ENCODE data around the gene ARHGEF7.

ARHGEF7 gene

GRCh38 chr13:111202156-111202621 is 87.1 kb downstream of the ARHGEF7 start:
- ATAC-seq: no peak

GRCh38 chr13:111202745-111203144 is 87.6 kb downstream of the ARHGEF7 start:
- peak; percentile 51 to 71 for ATAC-seq

- ATAC-seq: no peak
Observed at GRCh38 chr13:111203736-111204389, 88.8 kb downstream of the ARHGEF7 start.

GRCh38 chr13:111204438-111205177 is 89.5 kb downstream of the ARHGEF7 start:
- no peak for ATAC-seq

GRCh38 chr13:111206148-111206547 is 91.0 kb downstream of the ARHGEF7 start:
- no peak for ATAC-seq

GRCh38 chr13:111209613-111210012 is 94.5 kb downstream of the ARHGEF7 start:
- ATAC-seq: no peak

- ATAC-seq: no peak
Observed at GRCh38 chr13:111210091-111210490, 95.0 kb downstream of the ARHGEF7 start.

GRCh38 chr13:111210544-111211469 is 95.7 kb downstream of the ARHGEF7 start:
- ATAC-seq: no peak

- ATAC-seq: no peak
Observed at GRCh38 chr13:111211789-111212516, 96.8 kb downstream of the ARHGEF7 start.

GRCh38 chr13:111212517-111212873 is 97.4 kb downstream of the ARHGEF7 start:
- no peak for ATAC-seq

GRCh38 chr13:111213964-111214726 is 99.0 kb downstream of the ARHGEF7 start:
- ATAC-seq: no peak

- no peak for ATAC-seq
Observed at GRCh38 chr13:111215081-111216047, 100.3 kb downstream of the ARHGEF7 start.

- peak; percentile 46 to 56 for ATAC-seq
Observed at GRCh38 chr13:111216166-111216960, 101.3 kb downstream of the ARHGEF7 start.

- no peak for ATAC-seq
Observed at GRCh38 chr13:111217641-111218040, 102.5 kb downstream of the ARHGEF7 start.

GRCh38 chr13:111219280-111219679 is 104.2 kb downstream of the ARHGEF7 start:
- ATAC-seq: no peak

- no peak for ATAC-seq
Observed at GRCh38 chr13:111219950-111220349, 104.8 kb downstream of the ARHGEF7 start.

- ATAC-seq: no peak
Observed at GRCh38 chr13:111225166-111225565, 110.1 kb downstream of the ARHGEF7 start.

- no peak for ATAC-seq
Observed at GRCh38 chr13:111225810-111226546, 110.9 kb downstream of the ARHGEF7 start.

GRCh38 chr13:111227405-111227804 is 112.3 kb downstream of the ARHGEF7 start:
- ATAC-seq: no peak
